ENCODE results near the gene RAD1.

RAD1 gene

DNA sequence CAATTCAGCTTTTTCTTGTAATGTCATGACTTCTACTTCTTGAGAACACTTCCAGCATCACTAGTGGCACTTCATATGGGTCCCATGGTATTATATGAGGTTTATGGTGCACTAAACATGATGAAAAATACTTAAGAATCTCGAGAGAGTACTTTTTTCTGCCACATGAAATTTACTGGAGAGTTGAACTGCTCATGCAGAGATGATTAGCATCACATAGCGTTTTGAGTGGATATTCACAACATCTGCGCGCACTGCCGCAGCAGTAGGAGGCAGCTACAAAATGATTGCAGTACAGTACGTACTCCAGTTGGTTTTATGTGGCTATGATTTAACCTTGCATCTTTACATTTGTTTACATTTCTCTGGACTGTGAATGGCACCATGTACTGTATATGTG lies 14.7 kb downstream of the RAD1 start:
- Histone ChIP-seq H3K36me3 (ENCODE audit: insufficient read depth, low read length) (peaks cover 7% of the 10 kb centered on the region), H3K4me3 (ENCODE audit: low read length) (no peak overlapping the region), H3K27me3 (ENCODE audit: insufficient read depth, low read length) (no peaks in the 10 kb centered on the region), H2AFZ (ENCODE audit: low read depth, low read length) (no peak overlapping the region), H3K4me1 (ENCODE audit: insufficient read depth, low read length) (no peaks in the 10 kb centered on the region), H3K9me3 (ENCODE audit: low read length) (no peaks in the 10 kb centered on the region)

DNA sequence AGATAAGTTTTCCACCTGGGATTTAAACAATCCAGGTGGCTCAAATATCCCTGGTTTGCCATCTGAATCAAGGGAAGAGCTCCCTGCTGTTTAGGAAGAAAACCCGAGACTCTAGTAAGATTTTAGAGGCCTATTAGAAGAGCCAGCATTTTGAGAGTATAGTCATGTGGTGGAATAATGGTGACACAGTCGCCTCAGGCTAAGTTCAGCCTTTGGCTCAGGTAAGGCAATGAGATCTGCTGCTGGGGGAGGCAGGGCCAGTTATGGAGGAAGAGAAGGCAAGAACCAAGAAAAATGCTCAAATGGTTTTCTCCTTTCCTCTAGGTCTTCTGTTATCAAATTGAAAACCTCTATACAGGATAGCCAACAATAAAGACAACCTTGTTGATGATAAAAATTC lies 16.2 kb downstream of the RAD1 start:
- Histone ChIP-seq H3K27me3 (ENCODE audit: insufficient read depth, low read length) (no peaks in the 10 kb centered on the region), H3K36me3 (ENCODE audit: insufficient read depth, low read length) (peaks cover 4% of the 10 kb centered on the region), H3K9me3 (ENCODE audit: low read length) (no peaks in the 10 kb centered on the region), H2AFZ (ENCODE audit: low read depth, low read length) (no peak overlapping the region), H3K4me3 (ENCODE audit: low read length) (no peak overlapping the region), H3K4me1 (ENCODE audit: insufficient read depth, low read length) (no peaks in the 10 kb centered on the region)

DNA sequence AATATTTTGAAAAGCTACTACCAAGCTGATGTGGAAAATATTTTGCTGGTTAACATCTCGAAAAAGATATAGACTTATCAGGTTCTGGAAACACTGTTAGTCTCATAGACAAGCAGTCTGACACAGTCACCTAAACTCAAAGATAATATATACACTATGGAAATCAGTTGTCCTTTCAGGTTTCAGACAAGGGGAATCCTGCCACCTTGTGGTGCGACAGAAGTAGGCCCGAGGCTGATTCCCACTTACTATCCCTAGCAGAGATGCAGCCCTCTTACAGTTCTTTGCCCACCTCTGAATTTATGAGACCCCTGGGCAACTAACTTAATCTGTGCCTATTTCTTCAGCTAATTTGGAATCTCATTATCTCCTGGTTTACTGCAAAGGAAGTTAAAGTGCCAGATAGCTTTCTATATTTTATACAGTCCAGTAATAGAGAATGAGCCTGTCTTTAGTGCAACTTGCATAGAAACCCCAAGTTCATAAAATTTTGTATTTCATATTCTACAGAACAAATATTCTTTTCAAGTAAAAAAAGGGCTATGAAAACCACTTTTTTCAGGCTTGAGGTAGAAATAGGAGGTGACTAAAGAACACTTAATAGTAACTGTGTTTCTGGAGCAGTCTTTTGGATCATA lies 16.9 kb downstream of the RAD1 start:
- H3K4me1 ChIP-seq (ENCODE audit: insufficient read depth, low read length): no peaks in the 10 kb centered on the region

DNA sequence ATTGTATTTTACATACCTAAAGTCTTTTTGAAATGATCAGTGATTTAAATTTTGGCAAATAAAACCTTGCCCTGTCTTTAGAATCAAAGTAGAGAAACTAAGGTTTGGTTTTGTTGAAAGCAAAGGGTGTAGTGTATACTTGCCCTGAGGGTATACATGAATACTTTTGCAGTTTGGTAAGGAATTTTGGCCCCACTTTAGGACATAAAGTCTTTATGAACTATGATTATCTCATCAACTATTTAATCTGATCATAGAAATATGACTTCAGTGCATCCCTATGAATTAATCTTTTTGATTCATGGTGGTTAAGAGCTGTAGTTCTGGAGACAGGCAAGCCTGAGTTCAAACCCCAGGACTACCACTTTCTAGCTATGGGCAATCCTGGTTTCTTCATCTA lies 17.7 kb downstream of the RAD1 start:
- H3K27me3 ChIP-seq (ENCODE audit: insufficient read depth, low read length): no peaks in the 10 kb centered on the region
- peaks cover 4% of the 10 kb centered on the region for H3K36me3 ChIP-seq (ENCODE audit: insufficient read depth, low read length)
- H2AFZ ChIP-seq (ENCODE audit: low read depth, low read length): no peak overlapping the region
- H3K9me3 ChIP-seq (ENCODE audit: low read length): no peaks in the 10 kb centered on the region
- H3K4me3 ChIP-seq (ENCODE audit: low read length): no peak overlapping the region
- H3K4me1 ChIP-seq (ENCODE audit: insufficient read depth, low read length): no peaks in the 10 kb centered on the region

More for the DNA sequence above, 16.9 kb downstream of the RAD1 start:
- peaks cover 4% of the 10 kb centered on the region for H3K36me3 ChIP-seq (ENCODE audit: insufficient read depth, low read length)
- no peaks in the 10 kb centered on the region for H3K9me3 ChIP-seq (ENCODE audit: low read length)
- H2AFZ ChIP-seq (ENCODE audit: low read depth, low read length): no peak overlapping the region
- H3K4me3 ChIP-seq (ENCODE audit: low read length): no peak overlapping the region
- H3K27me3 ChIP-seq (ENCODE audit: insufficient read depth, low read length): no peaks in the 10 kb centered on the region

DNA sequence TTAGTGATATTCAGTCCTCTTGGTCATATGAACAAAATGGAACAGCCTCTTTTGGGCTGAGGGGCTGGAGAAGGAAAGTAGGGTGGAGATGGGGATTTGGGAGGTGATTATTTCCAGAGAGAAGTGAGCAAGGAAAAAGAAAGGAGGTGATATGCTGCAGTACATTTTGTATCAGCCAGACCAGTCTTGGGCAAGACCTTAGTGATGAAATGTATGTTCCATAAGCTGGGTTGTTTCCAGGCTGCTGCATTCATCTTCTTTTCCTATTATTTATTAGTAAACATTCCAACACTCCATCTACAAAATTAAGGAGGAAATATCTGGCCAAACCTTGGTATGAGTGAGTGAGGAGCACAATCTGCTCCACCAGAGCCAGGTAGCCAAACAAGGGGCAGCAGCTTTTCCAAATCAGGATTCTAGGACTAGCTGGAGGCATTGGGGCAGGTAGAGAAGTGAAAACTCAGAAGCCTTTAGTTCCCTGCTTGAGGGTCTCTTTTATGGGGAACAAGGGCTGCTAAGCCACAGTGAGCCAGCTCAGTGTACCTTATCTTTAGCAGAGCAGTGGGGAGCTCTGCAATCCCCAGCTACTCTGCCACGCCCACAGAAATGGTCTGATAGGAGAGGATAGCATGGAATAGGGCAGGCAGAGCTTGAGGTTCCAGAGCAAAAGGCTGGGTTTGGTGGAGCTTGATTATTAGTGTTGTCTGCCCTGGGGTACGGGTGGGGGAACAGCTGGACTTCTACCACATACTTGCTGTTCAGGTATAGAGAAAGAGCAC lies 19.5 kb downstream of the RAD1 start:
- H3K4me1 ChIP-seq (ENCODE audit: insufficient read depth, low read length): no peaks in the 10 kb centered on the region
- no peaks in the 10 kb centered on the region for H3K36me3 ChIP-seq (ENCODE audit: insufficient read depth, low read length)
- no peak overlapping the region for H2AFZ ChIP-seq (ENCODE audit: low read depth, low read length)
- H3K27me3 ChIP-seq (ENCODE audit: insufficient read depth, low read length): no peaks in the 10 kb centered on the region
- H3K9me3 ChIP-seq (ENCODE audit: low read length): no peaks in the 10 kb centered on the region
- H3K4me3 ChIP-seq (ENCODE audit: low read length): no peak overlapping the region

DNA sequence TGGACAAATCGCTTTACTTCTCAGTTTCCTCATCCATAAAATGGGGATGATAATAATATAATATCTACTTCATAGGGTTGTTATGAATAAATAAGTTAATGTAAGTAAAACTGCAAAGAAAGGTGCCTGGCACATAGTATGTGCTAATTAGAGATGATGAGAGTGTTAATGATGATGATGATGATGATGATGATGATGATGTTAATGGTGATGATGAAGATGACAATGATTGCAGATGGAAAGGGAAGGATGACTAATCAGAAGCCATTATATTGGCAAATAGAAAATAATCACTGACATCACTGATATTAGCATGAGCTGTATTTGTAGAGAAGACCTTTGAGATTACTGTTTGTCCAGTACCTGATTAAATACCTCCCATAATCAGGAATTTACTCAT lies 20.6 kb downstream of the RAD1 start:
- Histone ChIP-seq H3K36me3 (ENCODE audit: insufficient read depth, low read length) (no peaks in the 10 kb centered on the region), H3K27me3 (ENCODE audit: insufficient read depth, low read length) (no peaks in the 10 kb centered on the region), H3K9me3 (ENCODE audit: low read length) (no peaks in the 10 kb centered on the region), H3K4me3 (ENCODE audit: low read length) (no peak overlapping the region), H2AFZ (ENCODE audit: low read depth, low read length) (no peak overlapping the region), H3K4me1 (ENCODE audit: insufficient read depth, low read length) (no peaks in the 10 kb centered on the region)

DNA sequence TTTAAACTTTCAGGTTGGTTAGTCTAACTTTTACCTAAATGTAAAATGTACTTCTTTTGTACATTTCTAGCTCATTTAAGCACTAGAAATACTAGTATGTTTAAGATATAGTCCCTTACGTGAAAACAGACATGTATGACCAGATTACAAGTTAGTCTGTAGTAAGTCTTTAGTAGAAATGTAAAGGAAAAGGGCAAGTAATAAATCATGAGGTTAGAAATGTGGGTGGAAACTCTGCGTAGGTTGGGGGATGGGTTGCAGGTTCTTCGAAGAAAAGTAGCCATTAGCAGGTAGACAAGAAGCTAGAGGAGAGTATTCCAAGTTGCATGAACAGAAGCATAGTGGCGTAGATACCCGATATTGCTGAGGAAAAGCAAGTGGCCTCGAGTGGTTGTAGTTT lies 22.9 kb downstream of the RAD1 start:
- H3K27me3 ChIP-seq (ENCODE audit: insufficient read depth, low read length): no peaks in the 10 kb centered on the region
- no peaks in the 10 kb centered on the region for H3K4me1 ChIP-seq (ENCODE audit: insufficient read depth, low read length)
- no peaks in the 10 kb centered on the region for H3K36me3 ChIP-seq (ENCODE audit: insufficient read depth, low read length)
- no peak overlapping the region for H3K4me3 ChIP-seq (ENCODE audit: low read length)
- no peak overlapping the region for H2AFZ ChIP-seq (ENCODE audit: low read depth, low read length)
- H3K9me3 ChIP-seq (ENCODE audit: low read length): no peaks in the 10 kb centered on the region

DNA sequence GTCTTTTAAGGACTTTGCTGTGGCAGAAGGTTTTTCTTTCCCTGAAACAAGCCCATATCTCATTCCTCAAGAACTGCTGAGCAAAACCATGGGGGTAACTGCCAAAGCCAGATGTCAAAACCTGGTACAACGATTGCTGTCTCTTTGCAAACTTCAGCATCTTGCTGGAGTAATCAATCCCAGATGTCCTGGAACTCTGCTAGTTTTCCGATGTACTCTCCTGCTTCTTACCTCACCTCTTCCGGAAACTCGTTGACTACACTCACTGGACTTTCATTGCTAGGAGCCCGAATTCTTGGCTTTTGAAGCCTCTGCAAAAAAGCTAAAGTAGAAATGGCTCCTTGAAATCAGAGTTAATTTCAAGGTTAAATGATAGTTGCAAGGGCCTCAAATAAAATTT lies 23.3 kb downstream of the RAD1 start:
- no peaks in the 10 kb centered on the region for H3K27me3 ChIP-seq (ENCODE audit: insufficient read depth, low read length)
- H3K36me3 ChIP-seq (ENCODE audit: insufficient read depth, low read length): no peaks in the 10 kb centered on the region
- no peaks in the 10 kb centered on the region for H3K9me3 ChIP-seq (ENCODE audit: low read length)
- H3K4me1 ChIP-seq (ENCODE audit: insufficient read depth, low read length): no peaks in the 10 kb centered on the region
- H2AFZ ChIP-seq (ENCODE audit: low read depth, low read length): no peak overlapping the region
- H3K4me3 ChIP-seq (ENCODE audit: low read length): no peak overlapping the region

DNA sequence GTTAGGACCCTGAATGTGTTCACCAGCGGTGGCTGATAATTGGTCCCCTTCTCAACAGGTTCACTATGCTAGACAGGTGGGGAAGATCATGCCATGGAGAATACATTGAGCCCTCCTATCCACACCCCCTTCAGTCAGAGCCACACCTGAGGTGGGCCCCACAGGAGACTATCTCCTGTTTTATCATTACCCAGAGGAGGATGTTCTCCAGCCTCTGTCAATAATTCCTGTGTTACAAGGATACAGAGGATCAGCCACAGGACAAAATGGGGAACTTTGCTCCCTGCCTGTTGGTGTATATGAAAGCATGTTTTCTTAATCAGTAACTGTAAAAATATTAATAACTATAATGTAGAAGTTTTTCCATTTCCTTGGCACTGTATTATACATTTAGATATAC lies 25.9 kb downstream of the RAD1 start:
- Histone ChIP-seq H2AFZ (ENCODE audit: low read depth, low read length) (no peak overlapping the region), H3K4me3 (ENCODE audit: low read length) (no peak overlapping the region), H3K27me3 (ENCODE audit: insufficient read depth, low read length) (no peaks in the 10 kb centered on the region), H3K4me1 (ENCODE audit: insufficient read depth, low read length) (no peaks in the 10 kb centered on the region), H3K9me3 (ENCODE audit: low read length) (no peaks in the 10 kb centered on the region), H3K36me3 (ENCODE audit: insufficient read depth, low read length) (no peaks in the 10 kb centered on the region)

DNA sequence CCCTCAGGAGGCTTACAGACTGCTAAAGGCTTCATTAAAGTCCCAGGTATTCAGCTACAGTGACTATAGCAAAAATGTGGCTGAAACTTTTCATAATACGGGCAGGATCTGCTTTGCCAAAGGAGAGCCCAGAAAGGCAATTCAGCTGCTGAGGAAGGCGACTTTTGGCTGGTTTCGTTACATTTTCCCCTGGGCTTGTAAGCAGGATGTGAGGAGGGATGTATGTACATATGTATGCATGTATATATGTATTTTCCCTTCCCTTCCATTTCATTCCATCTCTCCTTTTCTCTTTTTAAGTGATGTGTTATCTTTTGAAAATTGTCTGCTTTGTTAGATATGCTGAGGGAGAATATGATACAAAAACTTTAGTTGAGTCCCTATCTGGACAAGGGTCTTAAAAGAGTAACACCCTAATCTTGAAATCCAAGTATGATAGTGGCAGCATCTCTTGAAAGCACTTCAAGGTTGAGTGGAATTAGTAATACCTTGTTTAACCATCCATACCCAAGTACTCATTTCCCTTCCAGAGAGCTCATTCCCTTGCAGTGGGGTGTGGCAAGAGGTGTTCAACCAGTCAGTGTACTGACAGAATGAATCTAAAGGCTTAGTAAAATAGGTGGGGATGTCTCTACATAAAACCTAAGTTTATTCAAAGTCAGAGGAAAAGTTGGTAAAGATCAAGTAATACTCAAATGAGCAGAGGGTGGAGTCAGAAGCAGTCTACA lies 28.7 kb downstream of the RAD1 start:
- no peak overlapping the region for H2AFZ ChIP-seq (ENCODE audit: low read depth, low read length)
- H3K4me1 ChIP-seq (ENCODE audit: insufficient read depth, low read length): no peaks in the 10 kb centered on the region
- no peaks in the 10 kb centered on the region for H3K27me3 ChIP-seq (ENCODE audit: insufficient read depth, low read length)
- H3K36me3 ChIP-seq (ENCODE audit: insufficient read depth, low read length): no peaks in the 10 kb centered on the region
- no peak overlapping the region for H3K4me3 ChIP-seq (ENCODE audit: low read length)
- H3K9me3 ChIP-seq (ENCODE audit: low read length): no peaks in the 10 kb centered on the region

DNA sequence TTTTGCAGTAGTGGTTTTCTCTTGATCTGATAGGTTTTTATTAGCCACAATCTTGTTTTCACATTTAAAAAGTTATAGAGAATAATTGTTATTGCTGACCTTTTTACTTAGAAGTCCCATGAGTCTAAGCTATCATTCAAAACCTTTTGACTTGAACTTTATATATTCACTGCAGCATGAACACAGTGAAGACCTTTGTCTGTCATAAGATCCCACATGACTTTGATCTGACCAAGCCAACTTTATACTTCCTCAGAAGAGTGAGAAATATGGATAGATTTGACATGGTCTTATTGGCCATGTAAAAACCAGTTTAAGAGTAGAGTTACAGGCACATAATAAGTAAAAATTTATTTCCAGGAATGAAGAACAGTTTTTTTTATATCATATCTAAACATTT lies 34.1 kb downstream of the RAD1 start:
- no peak overlapping the region for H2AFZ ChIP-seq (ENCODE audit: low read depth, low read length)
- H3K4me3 ChIP-seq (ENCODE audit: low read length): no peak overlapping the region
- no peaks in the 10 kb centered on the region for H3K27me3 ChIP-seq (ENCODE audit: insufficient read depth, low read length)
- H3K4me1 ChIP-seq (ENCODE audit: insufficient read depth, low read length): no peaks in the 10 kb centered on the region
- no peaks in the 10 kb centered on the region for H3K9me3 ChIP-seq (ENCODE audit: low read length)
- no peaks in the 10 kb centered on the region for H3K36me3 ChIP-seq (ENCODE audit: insufficient read depth, low read length)

DNA sequence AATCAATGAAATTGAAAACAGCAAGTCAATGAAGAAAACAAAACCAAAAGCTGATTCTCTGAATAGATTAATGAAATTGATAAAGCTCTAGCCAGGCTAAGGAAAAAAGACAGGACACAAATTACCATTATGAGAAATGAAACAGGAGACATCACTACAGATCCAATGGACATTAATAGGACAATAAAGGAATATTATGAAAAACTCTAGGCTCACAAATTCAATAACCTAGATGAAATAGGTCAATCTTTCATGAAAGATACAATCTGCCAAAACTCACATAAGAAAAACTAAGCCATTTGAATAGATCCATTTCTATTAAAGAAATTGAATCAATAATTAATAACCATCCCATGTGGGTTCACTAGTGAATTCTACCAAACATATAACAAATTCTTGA lies 39.0 kb downstream of the RAD1 start:
- H2AFZ ChIP-seq (ENCODE audit: low read depth, low read length): no peak overlapping the region
- H3K36me3 ChIP-seq (ENCODE audit: insufficient read depth, low read length): no peaks in the 10 kb centered on the region
- no peaks in the 10 kb centered on the region for H3K9me3 ChIP-seq (ENCODE audit: low read length)
- no peaks in the 10 kb centered on the region for H3K27me3 ChIP-seq (ENCODE audit: insufficient read depth, low read length)
- no peaks in the 10 kb centered on the region for H3K4me1 ChIP-seq (ENCODE audit: insufficient read depth, low read length)
- no peak overlapping the region for H3K4me3 ChIP-seq (ENCODE audit: low read length)

DNA sequence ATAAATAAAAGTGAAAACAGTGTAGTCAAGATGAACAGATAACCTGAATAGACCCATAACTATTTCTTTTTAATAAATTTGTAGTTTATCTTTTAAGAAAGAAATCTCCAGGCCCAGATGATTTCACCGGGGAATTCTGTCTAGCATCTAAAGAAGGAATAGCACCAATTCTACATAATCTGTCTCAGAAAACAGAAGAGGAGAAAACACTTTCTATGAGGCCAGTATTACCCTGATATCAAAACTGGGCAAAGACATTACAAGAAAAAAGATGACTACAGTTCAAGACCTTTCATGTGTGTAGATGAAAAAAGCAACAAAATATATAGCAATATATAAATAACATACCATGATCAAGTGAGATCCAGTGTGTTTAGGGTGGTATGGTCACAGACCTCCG lies 44.9 kb downstream of the RAD1 start:
- Histone ChIP-seq H3K4me1 (ENCODE audit: insufficient read depth, low read length) (peaks cover 13% of the 10 kb centered on the region), H3K9me3 (ENCODE audit: low read length) (no peaks in the 10 kb centered on the region), H2AFZ (ENCODE audit: low read depth, low read length) (no peak overlapping the region), H3K36me3 (ENCODE audit: insufficient read depth, low read length) (no peaks in the 10 kb centered on the region), H3K4me3 (ENCODE audit: low read length) (no peak overlapping the region), H3K27me3 (ENCODE audit: insufficient read depth, low read length) (no peaks in the 10 kb centered on the region)
